ENCODE results near the gene EMD. TPM values are rescaled to one million over a fixed set of nuclear protein-coding genes. Genes with fewer than 3 reads are reported as not detected.

Gene EMD
- total RNA-seq, 3 donors from 2014 or later (not counting 1 experiment from before 2014, with no cell fraction given): 141 to 175 (median 152) TPM

DNA sequence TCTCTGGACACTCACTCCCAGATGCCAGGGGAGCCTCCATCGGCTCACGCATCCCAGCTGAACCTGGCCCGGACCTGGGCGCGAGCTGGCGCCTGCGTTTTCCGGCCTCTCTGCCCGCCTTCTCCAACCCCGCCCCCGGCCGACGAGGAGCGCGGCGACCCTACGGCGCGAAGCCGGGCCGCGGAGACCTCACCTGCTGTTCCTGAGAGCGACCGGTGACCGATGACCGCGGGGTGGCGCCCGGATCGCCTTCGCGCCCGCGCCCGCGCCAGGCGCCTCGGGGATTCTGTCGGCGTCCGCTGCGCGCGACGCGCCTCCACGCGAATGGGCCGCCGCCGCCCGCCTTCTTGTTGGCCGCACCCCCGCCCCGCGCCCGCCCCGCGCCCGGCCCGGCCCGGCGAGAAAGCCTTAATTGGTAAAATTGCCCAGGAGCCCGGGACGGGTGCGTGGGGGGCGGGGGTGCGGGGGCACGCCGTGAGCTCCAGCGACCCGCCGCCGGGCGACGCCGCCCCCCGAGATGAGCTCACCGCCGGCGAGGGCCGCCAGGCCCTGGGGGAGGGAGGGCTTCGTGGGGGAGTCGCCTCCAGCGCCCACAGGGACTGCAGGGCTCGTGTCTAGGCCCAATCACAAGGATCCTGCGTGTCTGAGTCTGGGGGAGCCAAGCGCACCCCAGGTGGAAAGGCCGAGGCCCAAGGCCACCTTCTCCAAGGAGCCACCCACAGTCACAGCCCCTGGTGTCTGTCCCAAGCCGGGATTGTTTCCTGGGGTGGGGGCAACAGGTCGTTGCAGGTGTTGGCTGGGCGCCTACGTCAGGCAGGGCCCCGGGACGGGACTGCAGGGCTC is 4.6 kb upstream of the EMD start, which contains the start of gene FLNA:
TSS of gene FLNA (minus strand) at position 322 of the 843 bp plus-strand sequence. CDS start 3,389 bp downstream, outside the sequence.
- H3K4me3 Mint-ChIP-seq: peak within 1 kb of the TSS; percentile 76
- WGBS (ENCODE audit: insufficient coverage): 9% methylated on average over 87 of the region's 95 CpGs
- no peaks in the 10 kb centered on the region for H3K36me3 Mint-ChIP-seq
- H3K4me1 Mint-ChIP-seq: peaks cover 12 to 14% of the 10 kb centered on the region in 2 donors
- H3K27ac Mint-ChIP-seq: peak within 1 kb of the TSS; percentile 95 to 97
- Histone ChIP-seq H3K36me3 (ENCODE audit: control insufficient read depth, insufficient read depth, low read length) (no peaks in the 10 kb centered on the region), H3K4me1 (ENCODE audit: control insufficient read depth, insufficient read depth, low read length) (peaks cover 47% of the 10 kb centered on the region), H3K9me3 (ENCODE audit: control insufficient read depth, insufficient read depth, low read length) (no peaks in the 10 kb centered on the region), H3K4me3 (ENCODE audit: low read length) (peak within 1 kb of the TSS; percentile 34), H3K27me3 (ENCODE audit: control insufficient read depth, insufficient read depth, low read length) (no peaks in the 10 kb centered on the region), H3K27ac (ENCODE audit: low read length) (peak within 1 kb of the TSS; percentile 62)
- intact Hi-C loops (cut with micrococcal nuclease): loop anchor here (10.0 kb wide), 1 partner anchor 280 kb away; the partner anchor contains the start of gene MECP2
- TF ChIP-seq CTCF (IDR thresholded peaks at IDR 0.05): no peak
- no peaks in the 10 kb centered on the region for H3K27me3 Mint-ChIP-seq (ENCODE audit: low read depth in 2 of 2)
- ATAC-seq (no peak), DNase-seq (peak; percentile 38 to 54)
- no peaks in the 10 kb centered on the region for H3K9me3 Mint-ChIP-seq

DNA sequence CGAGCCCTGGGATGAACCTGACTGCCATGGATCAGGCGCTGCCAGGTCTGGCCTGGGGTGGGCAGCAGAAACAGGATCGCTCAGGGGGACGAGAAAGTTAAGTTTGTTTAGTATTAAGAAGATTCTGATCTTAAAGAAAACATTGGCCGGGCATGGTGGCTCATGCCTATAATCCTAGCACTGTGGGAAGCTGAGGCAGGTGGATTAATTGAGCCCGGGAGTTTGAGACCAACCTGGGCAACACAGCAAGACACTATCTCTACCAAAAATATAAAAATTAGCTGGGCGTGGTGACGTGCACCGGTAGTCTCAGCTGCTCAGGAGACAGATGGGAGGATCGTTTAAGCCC is 4.0 kb upstream of the EMD start:
- H3K27me3 Mint-ChIP-seq (ENCODE audit: low read depth in 2 of 2): no peaks in the 10 kb centered on the region
- Histone ChIP-seq H3K9me3 (ENCODE audit: control insufficient read depth, insufficient read depth, low read length) (no peaks in the 10 kb centered on the region), H3K27ac (ENCODE audit: low read length) (no peak overlapping the region), H3K4me3 (ENCODE audit: low read length) (no peak overlapping the region), H3K4me1 (ENCODE audit: control insufficient read depth, insufficient read depth, low read length) (peaks cover 53% of the 10 kb centered on the region), H3K36me3 (ENCODE audit: control insufficient read depth, insufficient read depth, low read length) (peaks cover under 1% of the 10 kb centered on the region), H3K27me3 (ENCODE audit: control insufficient read depth, insufficient read depth, low read length) (no peaks in the 10 kb centered on the region)
- WGBS (ENCODE audit: insufficient coverage): 93% methylated on average over 5 of the region's 10 CpGs
- H3K9me3 Mint-ChIP-seq: no peaks in the 10 kb centered on the region
- intact Hi-C loops (cut with micrococcal nuclease): loop anchor here (10.0 kb wide), 1 partner anchor 280 kb away; the partner anchor contains the start of gene MECP2
- DNase-seq (no peak), ATAC-seq (no peak)
- H3K36me3 Mint-ChIP-seq: no peaks in the 10 kb centered on the region
- no peak for TF ChIP-seq CTCF (IDR thresholded peaks at IDR 0.05)
- H3K27ac Mint-ChIP-seq: peak overlapping the region in 1 of 2 donors; percentile 26
- peak overlapping the region; percentile 25 for H3K4me3 Mint-ChIP-seq
- H3K4me1 Mint-ChIP-seq: peaks cover 11 to 15% of the 10 kb centered on the region in 2 donors

GRCh38 chrX:154376774-154377173 is 2.3 kb upstream of the EMD start:
- ATAC-seq: no peak
- intact Hi-C loops (cut with micrococcal nuclease): loop anchor here (10.0 kb wide), 1 partner anchor 282 kb away; the partner anchor contains the start of gene MECP2
- no peak for TF ChIP-seq CTCF (IDR thresholded peaks at IDR 0.05)
- Histone ChIP-seq H3K36me3 (ENCODE audit: control insufficient read depth, insufficient read depth, low read length) (peaks cover 6% of the 10 kb centered on the region), H3K4me1 (ENCODE audit: control insufficient read depth, insufficient read depth, low read length) (peaks cover 60% of the 10 kb centered on the region), H3K27me3 (ENCODE audit: control insufficient read depth, insufficient read depth, low read length) (no peaks in the 10 kb centered on the region), H3K9me3 (ENCODE audit: control insufficient read depth, insufficient read depth, low read length) (no peaks in the 10 kb centered on the region), H3K4me3 (ENCODE audit: low read length) (no peak overlapping the region), H3K27ac (ENCODE audit: low read length) (no peak overlapping the region)
- 96% methylated on average over 3 of the region's 3 CpGs for WGBS (ENCODE audit: insufficient coverage)
- DNase-seq: no peak
- Mint-ChIP-seq H3K36me3 (no peaks in the 10 kb centered on the region), H3K9me3 (no peaks in the 10 kb centered on the region), H3K27ac (peak overlapping the region in 1 of 2 donors; percentile 80), H3K4me1 (peaks cover 19 to 25% of the 10 kb centered on the region in 2 donors), H3K4me3 (no peak overlapping the region), H3K27me3 (ENCODE audit: low read depth in 2 of 2) (no peaks in the 10 kb centered on the region)

Measured in natural killer cell (primary cell).